GM12872 (cell line): ENCODE measurements around the gene LMNA.

ENCODE experiments used
- TF ChIP-seq, protein P1 (sequence below): IDR thresholded peaks from 3 replicates; pipeline ENCODE4 v1.5.1; 2011; ENCODE audit warnings: low read depth, mild to moderate bottlenecking, low read length, moderate library complexity; ENCODE audit not compliant: insufficient read depth

LMNA gene

DNA sequence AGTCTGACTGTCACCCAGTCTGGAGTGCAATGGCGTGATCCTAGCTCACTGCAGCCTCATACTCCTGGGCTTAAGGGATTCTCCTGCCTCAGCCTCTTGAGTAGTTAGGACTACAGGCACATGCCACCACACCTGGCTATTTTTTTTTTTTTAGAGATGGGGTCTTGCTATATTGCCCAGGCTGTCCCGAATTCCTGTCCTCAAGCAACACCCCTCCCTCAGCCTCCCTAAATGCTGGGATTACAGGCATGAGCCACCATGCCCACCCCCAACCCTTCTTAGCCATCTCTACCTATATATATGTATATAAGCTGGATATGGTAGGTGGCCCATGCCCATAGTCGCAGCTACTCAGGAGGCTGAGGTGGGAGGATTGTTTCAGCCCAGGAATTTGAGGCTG is 66.0 kb downstream of the LMNA start:
- TF ChIP-seq, protein P1, sequence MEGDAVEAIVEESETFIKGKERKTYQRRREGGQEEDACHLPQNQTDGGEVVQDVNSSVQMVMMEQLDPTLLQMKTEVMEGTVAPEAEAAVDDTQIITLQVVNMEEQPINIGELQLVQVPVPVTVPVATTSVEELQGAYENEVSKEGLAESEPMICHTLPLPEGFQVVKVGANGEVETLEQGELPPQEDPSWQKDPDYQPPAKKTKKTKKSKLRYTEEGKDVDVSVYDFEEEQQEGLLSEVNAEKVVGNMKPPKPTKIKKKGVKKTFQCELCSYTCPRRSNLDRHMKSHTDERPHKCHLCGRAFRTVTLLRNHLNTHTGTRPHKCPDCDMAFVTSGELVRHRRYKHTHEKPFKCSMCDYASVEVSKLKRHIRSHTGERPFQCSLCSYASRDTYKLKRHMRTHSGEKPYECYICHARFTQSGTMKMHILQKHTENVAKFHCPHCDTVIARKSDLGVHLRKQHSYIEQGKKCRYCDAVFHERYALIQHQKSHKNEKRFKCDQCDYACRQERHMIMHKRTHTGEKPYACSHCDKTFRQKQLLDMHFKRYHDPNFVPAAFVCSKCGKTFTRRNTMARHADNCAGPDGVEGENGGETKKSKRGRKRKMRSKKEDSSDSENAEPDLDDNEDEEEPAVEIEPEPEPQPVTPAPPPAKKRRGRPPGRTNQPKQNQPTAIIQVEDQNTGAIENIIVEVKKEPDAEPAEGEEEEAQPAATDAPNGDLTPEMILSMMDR: no peak
